Type B pancreatic cell (in vitro differentiated cells): ENCODE results near the gene RAPGEF5. TPM values are rescaled to one million over a fixed set of nuclear protein-coding genes. Genes with fewer than 3 reads are reported as not detected.

Experiments used
- DNase-seq: peaks from one replicate; pipeline ENCODE4 v3.0.0; 2021; ENCODE audit warnings: mixed read lengths; ENCODE audit not compliant: unreplicated experiment; ENCODE audit errors: extremely low spot score
- H3K27ac Mint-ChIP-seq: 2 replicates; pipeline ENCODE4 v1.8.0; 2021; ENCODE audit warnings: mild to moderate bottlenecking, mixed read lengths
- H3K27me3 Mint-ChIP-seq: 2 replicates; pipeline ENCODE4 v1.8.0; 2021; ENCODE audit warnings: mixed read lengths
- H3K36me3 Mint-ChIP-seq: 2 replicates; pipeline ENCODE4 v1.8.0; 2021; ENCODE audit warnings: mixed read lengths
- H3K4me1 Mint-ChIP-seq: one replicate; pipeline ENCODE4 v1.8.0; 2021; ENCODE audit warnings: mixed read lengths; ENCODE audit not compliant: unreplicated experiment
- H3K4me3 Mint-ChIP-seq: 2 replicates; pipeline ENCODE4 v1.8.0; 2021; ENCODE audit warnings: mild to moderate bottlenecking, mixed read lengths
- H3K9me3 Mint-ChIP-seq: 2 replicates; pipeline ENCODE4 v1.8.0; 2021; ENCODE audit warnings: mixed read lengths
- total RNA-seq: library from RNA; stranded (reverse); gene quantifications from 2 replicates; pipeline ENCODE4 v1.2.1, GENCODE V29; 2021; ENCODE audit warnings: low replicate concordance
- TF ChIP-seq, protein P1 (sequence below): fragments of 200-600 bp; sonication (generic); conservative IDR thresholded peaks from 2 replicates; pipeline ENCODE4 v1.5.0; 2021; ENCODE audit warnings: antibody characterized with exemption, mild to moderate bottlenecking

The RAPGEF5 gene
- total RNA-seq, 1 donor from 2014 or later = 13.3 TPM

DNA sequence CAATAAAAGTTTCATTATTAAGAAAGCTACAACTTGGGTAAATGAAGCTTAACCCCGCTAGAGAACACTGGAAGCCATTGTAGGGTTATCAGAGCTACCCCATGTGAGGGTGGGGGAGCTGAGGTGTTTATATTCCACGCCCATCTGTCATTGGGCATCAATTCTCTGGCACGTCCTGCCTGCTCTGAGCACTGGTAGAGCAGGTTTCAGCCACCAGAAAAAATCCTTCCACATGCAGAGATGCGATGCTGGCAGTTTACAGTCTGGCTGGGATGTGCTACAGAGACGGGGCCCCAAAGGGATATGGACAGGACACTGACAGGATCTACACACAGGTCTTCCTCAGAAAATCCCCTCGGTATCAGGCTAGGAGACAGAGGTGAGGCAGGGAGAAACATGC is 15.9 kb upstream of the RAPGEF5 start:
- Mint-ChIP-seq H3K36me3 (no peaks in the 10 kb centered on the region), H3K27me3 (peaks cover 3% of the 10 kb centered on the region), H3K9me3 (no peaks in the 10 kb centered on the region), H3K4me3 (peak overlapping the region; percentile 37), H3K4me1 (peaks cover 10% of the 10 kb centered on the region), H3K27ac (peak overlapping the region; percentile 71)
- DNase-seq = no peak
- TF ChIP-seq, protein P1, sequence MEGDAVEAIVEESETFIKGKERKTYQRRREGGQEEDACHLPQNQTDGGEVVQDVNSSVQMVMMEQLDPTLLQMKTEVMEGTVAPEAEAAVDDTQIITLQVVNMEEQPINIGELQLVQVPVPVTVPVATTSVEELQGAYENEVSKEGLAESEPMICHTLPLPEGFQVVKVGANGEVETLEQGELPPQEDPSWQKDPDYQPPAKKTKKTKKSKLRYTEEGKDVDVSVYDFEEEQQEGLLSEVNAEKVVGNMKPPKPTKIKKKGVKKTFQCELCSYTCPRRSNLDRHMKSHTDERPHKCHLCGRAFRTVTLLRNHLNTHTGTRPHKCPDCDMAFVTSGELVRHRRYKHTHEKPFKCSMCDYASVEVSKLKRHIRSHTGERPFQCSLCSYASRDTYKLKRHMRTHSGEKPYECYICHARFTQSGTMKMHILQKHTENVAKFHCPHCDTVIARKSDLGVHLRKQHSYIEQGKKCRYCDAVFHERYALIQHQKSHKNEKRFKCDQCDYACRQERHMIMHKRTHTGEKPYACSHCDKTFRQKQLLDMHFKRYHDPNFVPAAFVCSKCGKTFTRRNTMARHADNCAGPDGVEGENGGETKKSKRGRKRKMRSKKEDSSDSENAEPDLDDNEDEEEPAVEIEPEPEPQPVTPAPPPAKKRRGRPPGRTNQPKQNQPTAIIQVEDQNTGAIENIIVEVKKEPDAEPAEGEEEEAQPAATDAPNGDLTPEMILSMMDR = no peak

GRCh38 chr7:22371878-22372277 is 14.9 kb upstream of the RAPGEF5 start:
- H3K4me3 Mint-ChIP-seq = no peak overlapping the region
- TF ChIP-seq, protein P1 = no peak
- H3K27ac Mint-ChIP-seq = no peak overlapping the region
- H3K27me3 Mint-ChIP-seq = no peaks in the 10 kb centered on the region
- no peaks in the 10 kb centered on the region for H3K9me3 Mint-ChIP-seq
- H3K4me1 Mint-ChIP-seq = peaks cover 10% of the 10 kb centered on the region
- no peaks in the 10 kb centered on the region for H3K36me3 Mint-ChIP-seq
- no peak for DNase-seq

GRCh38 chr7:22364900-22365299 is 7.9 kb upstream of the RAPGEF5 start:
- TF ChIP-seq, protein P1 = no peak
- DNase-seq = no peak
- Mint-ChIP-seq H3K36me3 (no peaks in the 10 kb centered on the region), H3K9me3 (no peaks in the 10 kb centered on the region), H3K4me3 (no peak overlapping the region), H3K27me3 (peaks cover 3% of the 10 kb centered on the region), H3K27ac (no peak overlapping the region), H3K4me1 (no peaks in the 10 kb centered on the region)

DNA sequence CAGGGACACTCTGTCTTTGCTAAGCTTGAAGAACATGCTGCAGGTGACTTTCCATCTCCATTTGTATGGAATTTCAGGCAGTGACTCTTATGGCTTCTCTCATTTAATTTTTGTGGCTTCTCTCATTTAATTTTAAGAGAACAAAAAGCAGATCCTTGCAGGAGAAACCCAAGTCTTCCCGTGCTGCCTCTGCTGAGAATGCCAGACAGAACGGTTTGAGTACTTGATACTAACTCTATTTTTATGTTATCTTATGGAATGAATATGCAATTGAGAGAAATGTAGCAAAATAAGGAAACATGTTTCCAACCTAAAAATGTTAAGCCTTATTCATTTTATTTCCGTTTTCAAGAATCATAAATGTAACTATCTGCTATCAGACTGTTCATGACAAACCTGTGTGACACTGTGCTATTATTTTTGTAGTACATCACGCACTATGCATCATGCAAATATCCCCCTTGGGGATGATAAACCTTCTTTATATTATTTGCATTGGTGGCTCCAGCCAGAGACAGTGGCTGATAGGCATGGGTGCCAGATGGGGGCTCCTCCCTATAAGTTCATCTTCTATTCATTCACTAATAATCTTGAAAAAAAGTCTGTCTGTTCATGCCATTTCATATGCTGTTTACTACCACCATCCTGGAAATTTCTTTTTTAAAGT is 6.9 kb upstream of the RAPGEF5 start:
- TF ChIP-seq, protein P1 = no peak

DNA sequence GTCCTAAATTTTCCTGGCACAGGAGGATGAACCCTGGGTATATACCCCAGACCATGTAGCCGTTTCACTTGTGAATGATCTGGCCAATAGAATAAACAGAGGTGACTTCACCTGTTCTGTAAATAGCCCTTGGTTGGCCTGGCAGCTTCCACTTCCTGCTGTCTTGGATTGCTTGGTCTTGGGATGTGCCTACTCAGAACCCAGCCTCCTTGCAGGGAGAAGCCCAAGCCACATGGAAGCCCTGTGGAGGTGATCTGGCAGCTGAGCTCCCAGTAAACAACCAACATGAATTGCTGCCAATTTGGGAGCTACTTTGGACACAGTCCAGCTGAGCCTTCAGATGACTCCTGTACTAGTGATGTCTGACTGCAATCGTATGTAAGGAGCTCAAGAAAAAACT is 4.8 kb upstream of the RAPGEF5 start:
- Mint-ChIP-seq H3K36me3 (no peaks in the 10 kb centered on the region), H3K4me1 (peaks cover 4% of the 10 kb centered on the region), H3K27me3 (peaks cover 17% of the 10 kb centered on the region), H3K9me3 (no peaks in the 10 kb centered on the region), H3K27ac (no peak overlapping the region), H3K4me3 (no peak overlapping the region)
- TF ChIP-seq, protein P1 = no peak
- no peak for DNase-seq

More for the DNA sequence above, 6.9 kb upstream of the RAPGEF5 start:
- Mint-ChIP-seq H3K36me3 (no peaks in the 10 kb centered on the region), H3K9me3 (no peaks in the 10 kb centered on the region), H3K4me3 (no peak overlapping the region), H3K4me1 (no peaks in the 10 kb centered on the region), H3K27me3 (peaks cover 6% of the 10 kb centered on the region), H3K27ac (no peak overlapping the region)
- no peak for DNase-seq
